HepG2 (cell line): ENCODE data around the gene PPARA. TPM values are rescaled to one million over a fixed set of nuclear protein-coding genes. Genes with fewer than 3 reads are reported as not detected.

ENCODE experiments used
- ATAC-seq: fragments of 200-7000 bp; cut with Tn5 transposase; 3 replicates; pipeline ENCODE4 v1.9.1; 2020; ENCODE audit warnings: mild to moderate bottlenecking, moderate library complexity
- BruUV-seq: library from RNA; stranded (reverse); fragments of 400-500 nt; replicated peaks from 2 replicates; lab custom pipeline; 2021; lab: Mats Ljungman, UMichigan
- CTCF ChIA-PET: fragments of 300-600 bp; formaldehyde crosslinking; extraction: SDS; loops from one replicate; lab custom pipeline; 2021; ENCODE audit warnings: low total read pairs, inconsistent platforms, low intra/inter-chr PET ratio; lab: Yijun Ruan, JAX
- POLR2A ChIA-PET: fragments of 350-600 bp; sonication (Branson Sonifier 250); formaldehyde crosslinking; loops from one replicate; lab custom pipeline; 2020; ENCODE audit warnings: antibody characterized with exemption, inconsistent platforms; lab: Yijun Ruan, JAX
- DNase-seq: peaks from one replicate; pipeline ENCODE4 v3.0.0-alpha.2; 2015; ENCODE audit warnings: low spot score
- FAIRE-seq: peaks from 3 replicates; lab custom pipeline; 2011; peaks lifted over from hg19 to GRCh38; lab: Jason Lieb, UNC
- H2AFZ ChIP-seq: one replicate; pipeline ENCODE4 v1.6.1; 2011; ENCODE audit warnings: low read length, inconsistent platforms
- H3K27ac ChIP-seq: fragments of 300-600 bp; 3 replicates; pipeline ENCODE4 v1.8.0; 2011; ENCODE audit warnings: mixed run types, mild to moderate bottlenecking, mixed read lengths, low read length, inconsistent platforms; ENCODE audit not compliant: insufficient read depth; ENCODE audit errors: extremely low read length
- H3K27me3 ChIP-seq, 2 experiments: fragments of 200-600 bp in 1 of 2; 2 replicates in 1 of 2; 3 replicates in 1 of 2; pipeline versions ENCODE4 v1.6.0 to v1.8.0; 2011; ENCODE audit warnings: low read length in 2 of 2, mild to moderate bottlenecking in 2 of 2, moderate library complexity in 2 of 2, inconsistent platforms in 1 of 2; ENCODE audit not compliant: insufficient read depth in 2 of 2, control insufficient read depth in 1 of 2
- H3K36me3 ChIP-seq, 2 experiments: fragments of 200-600 bp in 1 of 2; replicated peaks in 1 of 2; 2 replicates in 1 of 2; 3 replicates in 1 of 2; pipeline versions ENCODE4 v1.5.1 to v1.8.0; 2011; ENCODE audit warnings: low read length in 2 of 2, inconsistent platforms in 1 of 2; ENCODE audit not compliant: insufficient read depth in 2 of 2, control insufficient read depth in 1 of 2
- H3K4me1 ChIP-seq: 2 replicates; pipeline ENCODE4 v1.5.1; 2012; ENCODE audit warnings: low read length, inconsistent platforms; ENCODE audit not compliant: insufficient read depth
- H3K4me2 ChIP-seq: 2 replicates; pipeline ENCODE4 v1.6.0; 2011; ENCODE audit warnings: low read depth, low read length, inconsistent platforms
- H3K4me3 ChIP-seq, 3 experiments: fragments of 200-600 bp in 1 of 3; sonication (generic), shearing (Covaris generic) in 1 of 3; replicated peaks in 1 of 3; 2 replicates each; pipeline ENCODE4 v1.5.1; 2011 to 2016; ENCODE audit warnings: low read length in 3 of 3, inconsistent platforms in 2 of 3, low read depth in 2 of 3, mild to moderate bottlenecking in 2 of 3, control low read depth in 1 of 3, mixed read lengths in 1 of 3; ENCODE audit not compliant: insufficient read depth in 1 of 3
- H3K79me2 ChIP-seq: one replicate; pipeline ENCODE4 v1.6.1; 2011; ENCODE audit warnings: low read length, inconsistent platforms; ENCODE audit not compliant: insufficient read depth
- H3K9ac ChIP-seq: 2 replicates; pipeline ENCODE4 v1.6.0; 2011; ENCODE audit warnings: mild to moderate bottlenecking, low read depth, low read length, inconsistent platforms; ENCODE audit not compliant: insufficient read depth
- H3K9me3 ChIP-seq: 2 replicates; pipeline ENCODE4 v1.5.1; 2012; ENCODE audit warnings: mild to moderate bottlenecking, low read length
- H4K20me1 ChIP-seq: 2 replicates; pipeline ENCODE4 v1.6.0; 2011; ENCODE audit warnings: inconsistent platforms, mild to moderate bottlenecking, low read length, moderate library complexity; ENCODE audit not compliant: insufficient read depth
- KMT2B ChIP-seq: IDR thresholded peaks from 2 replicates; pipeline ENCODE4 v1.6.1; 2016; ENCODE audit warnings: missing genetic modification reagents, missing compliant biosample characterization
- MBD4 ChIP-seq: IDR thresholded peaks from 2 replicates; pipeline ENCODE4 v1.6.1; 2012; ENCODE audit warnings: low read length, inconsistent platforms, borderline replicate concordance
- NAIF1 ChIP-seq: sonication (generic); formaldehyde crosslinking; IDR thresholded peaks from 2 replicates; pipeline ENCODE4 v1.5.0; 2020; ENCODE audit warnings: mild to moderate bottlenecking, missing genetic modification reagents, borderline replicate concordance
- PATZ1 ChIP-seq: sonication (generic); formaldehyde crosslinking; IDR thresholded peaks from 2 replicates; pipeline ENCODE4 v1.4.0; 2020; ENCODE audit warnings: missing genetic modification reagents
- TP53 ChIP-seq: sonication (generic); formaldehyde crosslinking; conservative IDR thresholded peaks from 2 replicates; pipeline ENCODE4 v1.4.0; 2020; ENCODE audit warnings: missing genetic modification reagents
- YEATS2 ChIP-seq: sonication (generic); formaldehyde crosslinking; IDR thresholded peaks from 2 replicates; pipeline ENCODE4 v1.4.0; 2020; ENCODE audit warnings: missing genetic modification reagents, borderline replicate concordance
- ZMYM2 ChIP-seq: sonication (generic); formaldehyde crosslinking; IDR thresholded peaks from 2 replicates; pipeline ENCODE4 v1.8.0; 2022; ENCODE audit warnings: mild to moderate bottlenecking, missing genetic modification reagents
- ZNF343 ChIP-seq: sonication (generic); formaldehyde crosslinking; IDR thresholded peaks from 2 replicates; pipeline ENCODE4 v1.4.0; 2020; ENCODE audit warnings: mild to moderate bottlenecking, missing genetic modification reagents
- ZNF652 ChIP-seq: IDR thresholded peaks from 2 replicates; pipeline ENCODE4 v1.6.1; 2016; ENCODE audit warnings: low read depth, borderline replicate concordance
- WGBS: methylation state at CpG from one replicate; pipeline ENCODE4 v1.1.6; 2017; ENCODE audit warnings: low lambda C conversion rate; 5-methylcytosine and 5-hydroxymethylcytosine counted together
- in situ Hi-C: cut with HindIII; loops from 2 replicates; pipeline ENCODE4 v1.10.0; 2017; ENCODE audit warnings: low pct_unique_long_range_greater_than_20kb; ENCODE audit not compliant: extremely low pct_ligation_motif_present
- intact Hi-C: fragments of 100-400 bp; cut with micrococcal nuclease; formaldehyde crosslinking; loops from one replicate; pipeline ENCODE4 v1.10.0; 2022; ENCODE audit not compliant: unreplicated experiment
- polyA plus RNA-seq, 8 experiments: library from polyadenylated mRNA; depleted of rRNA in 3 of 8; stranded (reverse) in 7 of 8; unstranded in 1 of 8; fragments of >200 nt; fragmentation: Illumina TruSeq in 4 of 8; extraction: Trizol in 4 of 8; gene quantifications; 2 replicates each; pipeline versions ENCODE4 v1.2.1 to v1.2.3, GENCODE V29; 2011 to 2016; ENCODE audit warnings: low read depth in 4 of 8, missing spikeins in 1 of 8, mixed read lengths in 1 of 8; ENCODE audit not compliant: insufficient read depth in 1 of 8
- total RNA-seq, 5 experiments: library from RNA; depleted of rRNA; stranded (reverse); fragments of >200 nt; fragmentation: Illumina TruSeq; extraction: Trizol; gene quantifications; 2 replicates each; pipeline ENCODE4 v1.2.3, GENCODE V29; 2016; ENCODE audit warnings: low read depth in 1 of 5
- TF ChIP-seq, protein P1 (sequence below): sonication (generic); formaldehyde crosslinking; IDR thresholded peaks from 2 replicates; pipeline ENCODE4 v1.5.1; 2020; ENCODE audit warnings: mild to moderate bottlenecking, missing genetic modification reagents, moderate library complexity
- TF ChIP-seq, protein P2 (sequence below), 2 experiments: sonication (generic) in 1 of 2; formaldehyde crosslinking in 1 of 2; IDR thresholded peaks; 2 replicates each; pipeline versions ENCODE4 v1.4.0 to v1.6.1; 2016 to 2020; ENCODE audit warnings: borderline replicate concordance in 1 of 2, low read depth in 1 of 2, mild to moderate bottlenecking in 1 of 2, missing genetic modification reagents in 1 of 2

The PPARA gene
- total and polyA plus RNA-seq, 2 of the 13 experiments (the other 11 are each of a cell fraction or from before 2014, with no cell fraction given), result 18.2 to 24.7 TPM

GRCh38 chr22:46136486-46137217 lies 13.7 kb upstream of the PPARA start:
- intact Hi-C loops, result no loop called here
- in situ Hi-C loops, result loop anchor here (25.0 kb wide), 1 partner anchor 401 kb away; the partner anchor contains the start of gene CELSR1
- POLR2A ChIA-PET, result interaction anchor here (3.4 to 5.6 kb wide), 2 partner anchors 11 to 131 kb away, joined by 16 to 54 read pairs; partner anchors contain the start of gene TTC38
- TF ChIP-seq NAIF1 (CRISPR knock-in tag), result no peak
- TF ChIP-seq, protein P1, sequence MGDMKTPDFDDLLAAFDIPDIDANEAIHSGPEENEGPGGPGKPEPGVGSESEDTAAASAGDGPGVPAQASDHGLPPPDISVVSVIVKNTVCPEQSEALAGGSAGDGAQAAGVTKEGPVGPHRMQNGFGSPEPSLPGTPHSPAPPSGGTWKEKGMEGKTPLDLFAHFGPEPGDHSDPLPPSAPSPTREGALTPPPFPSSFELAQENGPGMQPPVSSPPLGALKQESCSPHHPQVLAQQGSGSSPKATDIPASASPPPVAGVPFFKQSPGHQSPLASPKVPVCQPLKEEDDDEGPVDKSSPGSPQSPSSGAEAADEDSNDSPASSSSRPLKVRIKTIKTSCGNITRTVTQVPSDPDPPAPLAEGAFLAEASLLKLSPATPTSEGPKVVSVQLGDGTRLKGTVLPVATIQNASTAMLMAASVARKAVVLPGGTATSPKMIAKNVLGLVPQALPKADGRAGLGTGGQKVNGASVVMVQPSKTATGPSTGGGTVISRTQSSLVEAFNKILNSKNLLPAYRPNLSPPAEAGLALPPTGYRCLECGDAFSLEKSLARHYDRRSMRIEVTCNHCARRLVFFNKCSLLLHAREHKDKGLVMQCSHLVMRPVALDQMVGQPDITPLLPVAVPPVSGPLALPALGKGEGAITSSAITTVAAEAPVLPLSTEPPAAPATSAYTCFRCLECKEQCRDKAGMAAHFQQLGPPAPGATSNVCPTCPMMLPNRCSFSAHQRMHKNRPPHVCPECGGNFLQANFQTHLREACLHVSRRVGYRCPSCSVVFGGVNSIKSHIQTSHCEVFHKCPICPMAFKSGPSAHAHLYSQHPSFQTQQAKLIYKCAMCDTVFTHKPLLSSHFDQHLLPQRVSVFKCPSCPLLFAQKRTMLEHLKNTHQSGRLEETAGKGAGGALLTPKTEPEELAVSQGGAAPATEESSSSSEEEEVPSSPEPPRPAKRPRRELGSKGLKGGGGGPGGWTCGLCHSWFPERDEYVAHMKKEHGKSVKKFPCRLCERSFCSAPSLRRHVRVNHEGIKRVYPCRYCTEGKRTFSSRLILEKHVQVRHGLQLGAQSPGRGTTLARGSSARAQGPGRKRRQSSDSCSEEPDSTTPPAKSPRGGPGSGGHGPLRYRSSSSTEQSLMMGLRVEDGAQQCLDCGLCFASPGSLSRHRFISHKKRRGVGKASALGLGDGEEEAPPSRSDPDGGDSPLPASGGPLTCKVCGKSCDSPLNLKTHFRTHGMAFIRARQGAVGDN (CRISPR knock-in tag), result peak; percentile 43
- TF ChIP-seq TP53, result no peak
- TF ChIP-seq YEATS2 (CRISPR knock-in tag), result no peak
- TF ChIP-seq ZMYM2 (CRISPR knock-in tag), result no peak
- no peak for TF ChIP-seq ZNF343 (CRISPR knock-in tag)
- no peak for TF ChIP-seq MBD4
- TF ChIP-seq, protein P2, sequence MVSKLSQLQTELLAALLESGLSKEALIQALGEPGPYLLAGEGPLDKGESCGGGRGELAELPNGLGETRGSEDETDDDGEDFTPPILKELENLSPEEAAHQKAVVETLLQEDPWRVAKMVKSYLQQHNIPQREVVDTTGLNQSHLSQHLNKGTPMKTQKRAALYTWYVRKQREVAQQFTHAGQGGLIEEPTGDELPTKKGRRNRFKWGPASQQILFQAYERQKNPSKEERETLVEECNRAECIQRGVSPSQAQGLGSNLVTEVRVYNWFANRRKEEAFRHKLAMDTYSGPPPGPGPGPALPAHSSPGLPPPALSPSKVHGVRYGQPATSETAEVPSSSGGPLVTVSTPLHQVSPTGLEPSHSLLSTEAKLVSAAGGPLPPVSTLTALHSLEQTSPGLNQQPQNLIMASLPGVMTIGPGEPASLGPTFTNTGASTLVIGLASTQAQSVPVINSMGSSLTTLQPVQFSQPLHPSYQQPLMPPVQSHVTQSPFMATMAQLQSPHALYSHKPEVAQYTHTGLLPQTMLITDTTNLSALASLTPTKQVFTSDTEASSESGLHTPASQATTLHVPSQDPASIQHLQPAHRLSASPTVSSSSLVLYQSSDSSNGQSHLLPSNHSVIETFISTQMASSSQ (IDR thresholded peaks at IDR 0.05; ENCODE audit: low read depth), result no peak
- TF ChIP-seq, protein P2 (CRISPR knock-in tag; IDR thresholded peaks at IDR 0.05; ENCODE audit: borderline replicate concordance), result no peak
- TF ChIP-seq PATZ1 (CRISPR knock-in tag), result no peak
- TF ChIP-seq KMT2B (CRISPR knock-in tag), result no peak
- no peak for TF ChIP-seq ZNF652 (CRISPR knock-in tag)

More at GRCh38 chr22:46136486-46137217, 13.7 kb upstream of the PPARA start:
- Histone ChIP-seq H3K9me3 (no peaks in the 10 kb centered on the region), H3K4me2 (peak overlapping the region; percentile 57), H4K20me1 (no peaks in the 10 kb centered on the region), H3K79me2 (no peaks in the 10 kb centered on the region), H2AFZ (no peak overlapping the region), H3K36me3 (no peaks in the 10 kb centered on the region), H3K4me3 (peak overlapping the region in 1 of 3 experiments; percentile 21; a peak in 1 of 6 replicates), H3K9ac (0 out of 2 replicates have a peak overlapping the region, but pooled peaks have one; percentile 8), H3K4me1 (peaks cover 92% of the 10 kb centered on the region), H3K27ac (no peak overlapping the region), H3K27me3 (no peaks in the 10 kb centered on the region; a peak in 2 of 5 replicates)
- peak; percentile 6 for ATAC-seq
- FAIRE-seq, result no peak
- CTCF ChIA-PET, result no interaction called here
- DNase-seq, result no peak
- no TSS peak for BruUV-seq
- WGBS, result 14% methylated on average over 4 of the region's 24 CpGs
